Esophagus mucosa (tissue), 1 donor: ENCODE results near the gene KLRC4. TPM values are rescaled to one million over a fixed set of nuclear protein-coding genes. Genes with fewer than 3 reads are reported as not detected.

ENCODE experiments used
- ATAC-seq: fragments of 200-7000 bp; cut with Tn5 transposase; one replicate; pipeline ENCODE4 v1.9.1; 2020
- total RNA-seq: library from RNA; stranded (reverse); gene quantifications from one replicate; pipeline ENCODE4 v1.2.4, GENCODE V29; 2023
- donor health status: DM: yes; HTN: yes; CAD: no.

The KLRC4 gene
- total RNA-seq, 1 donor from 2014 or later = not detected

GRCh38 chr12:10366875-10367274, 42.7 kb downstream of the KLRC4 start:
- no peak for ATAC-seq

GRCh38 chr12:10365696-10366405, 43.7 kb downstream of the KLRC4 start:
- ATAC-seq = no peak

- ATAC-seq = peak; percentile 58
Measured at GRCh38 chr12:10364815-10365622, 44.5 kb downstream of the KLRC4 start.

- ATAC-seq = peak; percentile 59
Measured at GRCh38 chr12:10363914-10364814, 45.4 kb downstream of the KLRC4 start.

- no peak for ATAC-seq
Measured at GRCh38 chr12:10363658-10363913, 46.0 kb downstream of the KLRC4 start.

- no peak for ATAC-seq
Measured at GRCh38 chr12:10362828-10363657, 46.5 kb downstream of the KLRC4 start.

GRCh38 chr12:10362325-10362724, 47.2 kb downstream of the KLRC4 start:
- no peak for ATAC-seq

- ATAC-seq = peak; percentile 34
Measured at GRCh38 chr12:10361622-10362021, 47.9 kb downstream of the KLRC4 start.

GRCh38 chr12:10361084-10361483, 48.5 kb downstream of the KLRC4 start:
- ATAC-seq = peak; percentile 82

GRCh38 chr12:10358969-10359368, 50.6 kb downstream of the KLRC4 start:
- ATAC-seq = no peak

GRCh38 chr12:10358131-10358530, 51.4 kb downstream of the KLRC4 start:
- ATAC-seq = no peak

Other genes with a start within 250 kb of the KLRC4 start
- 0.24 TPM for gene OLR1, start 237.6 kb downstream of the KLRC4 start, total RNA-seq
- not detected for gene TMEM52B, start 230.7 kb downstream of the KLRC4 start, total RNA-seq
- gene GABARAPL1, start 196.9 kb downstream of the KLRC4 start, total RNA-seq = 8.1 TPM
- not detected for gene KLRD1, start 101.9 kb downstream of the KLRC4 start, total RNA-seq
- not detected for gene KLRK1, start 19.7 kb downstream of the KLRC4 start, total RNA-seq
- not detected for gene KLRC3, start 10.8 kb upstream of the KLRC4 start, total RNA-seq
- gene KLRC2, start 26.3 kb upstream of the KLRC4 start, total RNA-seq = 0.60 TPM
- gene KLRC1, start 43.6 kb upstream of the KLRC4 start, total RNA-seq = not detected
- 1.4 TPM for gene EIF2S3B, start 96.1 kb upstream of the KLRC4 start, total RNA-seq
- gene MAGOHB, start 203.9 kb upstream of the KLRC4 start, total RNA-seq = 16.7 TPM